Tongue (tissue), 3 donors: ENCODE data around the gene MAP2K4. TPM values are rescaled to one million over a fixed set of nuclear protein-coding genes. Genes with fewer than 3 reads are reported as not detected.
"Not testable (repeated sequence)": the region's sequence is repeated elsewhere in the genome, so short reads cannot be mapped to it uniquely, and the experiment has no call there.

Experiments used
- DNase-seq: peaks from one replicate; pipeline ENCODE4 v3.0.0-alpha.2; 2015
- small RNA-seq: library from RNA; depleted of rRNA; stranded (forward); fragments of <200 nt; gene quantifications from one replicate; pipeline ENCODE3, GENCODE V24; 2014; ENCODE audit warnings: low replicate concordance
- total RNA-seq: library from RNA; depleted of rRNA; stranded (reverse); fragments of >200 nt; gene quantifications from one replicate; pipeline ENCODE4 v1.2.3, GENCODE V29; 2014

The MAP2K4 gene
- total RNA-seq, 1 donor from 2014 or later: 36.7 TPM

DNA sequence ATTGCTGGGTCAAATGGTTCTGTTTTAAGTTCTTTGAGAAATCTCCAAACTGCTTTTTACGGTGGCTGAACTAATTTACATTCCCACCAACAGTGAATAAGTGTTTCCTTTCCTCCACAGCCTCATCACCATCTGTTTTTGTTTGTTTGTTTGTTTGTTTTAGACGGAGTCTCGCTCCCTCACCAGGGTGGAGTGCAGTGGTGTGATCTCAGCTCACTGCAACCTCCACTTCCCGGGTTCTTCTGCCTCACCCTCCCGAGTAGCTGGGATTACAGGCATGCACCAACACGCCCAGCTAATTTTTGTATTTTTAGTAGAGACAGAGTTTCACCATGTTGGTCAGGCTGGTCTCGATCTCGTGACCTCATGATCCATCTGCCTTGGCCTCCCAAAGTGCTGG, 141.5 kb downstream of the MAP2K4 start:
- DNase-seq: not testable (repeated sequence)

DNA sequence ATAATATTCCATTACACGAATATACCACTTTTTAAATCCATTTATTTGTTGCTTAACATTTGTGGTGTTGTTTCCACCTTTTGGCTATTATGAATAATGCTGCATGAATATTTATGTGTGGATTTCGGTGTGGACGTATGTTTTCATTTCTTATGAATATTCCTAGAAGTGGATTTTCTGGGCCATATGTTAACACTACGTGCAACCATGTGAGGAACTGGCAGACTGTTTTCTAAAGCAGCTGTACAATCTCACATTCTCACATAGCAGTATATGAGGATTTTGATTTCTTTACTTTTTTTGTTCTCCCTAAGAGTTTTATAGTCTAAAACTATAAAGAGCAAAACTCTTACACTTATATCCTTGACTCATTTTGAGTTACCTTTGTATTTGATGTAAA, 143.4 kb downstream of the MAP2K4 start:
- DNase-seq: no peak

DNA sequence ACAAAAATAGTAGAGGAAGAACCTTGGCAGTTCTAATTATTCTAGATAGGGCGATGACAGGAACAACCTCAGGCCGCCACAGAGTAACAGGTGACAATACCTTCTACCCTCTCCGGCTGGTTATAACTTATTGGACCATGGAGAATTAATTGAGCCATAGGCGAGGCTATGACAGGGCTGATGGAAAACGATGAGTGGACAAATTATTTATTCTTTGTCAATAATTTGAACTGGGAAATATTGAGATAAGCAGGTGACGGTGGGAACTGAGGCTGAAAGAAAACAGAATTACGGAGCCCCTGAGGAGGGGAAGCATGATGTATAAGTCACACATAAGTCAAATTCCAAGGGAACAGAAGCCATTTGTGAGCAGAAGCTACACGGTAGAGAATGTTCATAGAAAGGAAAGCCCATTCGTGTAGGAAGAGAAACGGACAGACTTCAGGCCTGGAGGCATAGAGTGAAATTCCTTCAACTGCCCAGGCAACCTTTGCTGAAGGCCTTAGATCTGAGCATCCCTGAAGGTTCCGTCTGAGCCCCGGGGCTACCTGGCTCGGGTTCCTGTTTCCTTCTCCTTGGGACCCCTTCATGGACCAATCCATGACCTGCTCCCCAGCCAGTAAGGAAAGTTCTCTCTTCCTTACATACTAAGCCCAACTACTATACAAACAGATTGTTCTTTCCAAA, 158.1 kb downstream of the MAP2K4 start:
- no peak for DNase-seq

DNA sequence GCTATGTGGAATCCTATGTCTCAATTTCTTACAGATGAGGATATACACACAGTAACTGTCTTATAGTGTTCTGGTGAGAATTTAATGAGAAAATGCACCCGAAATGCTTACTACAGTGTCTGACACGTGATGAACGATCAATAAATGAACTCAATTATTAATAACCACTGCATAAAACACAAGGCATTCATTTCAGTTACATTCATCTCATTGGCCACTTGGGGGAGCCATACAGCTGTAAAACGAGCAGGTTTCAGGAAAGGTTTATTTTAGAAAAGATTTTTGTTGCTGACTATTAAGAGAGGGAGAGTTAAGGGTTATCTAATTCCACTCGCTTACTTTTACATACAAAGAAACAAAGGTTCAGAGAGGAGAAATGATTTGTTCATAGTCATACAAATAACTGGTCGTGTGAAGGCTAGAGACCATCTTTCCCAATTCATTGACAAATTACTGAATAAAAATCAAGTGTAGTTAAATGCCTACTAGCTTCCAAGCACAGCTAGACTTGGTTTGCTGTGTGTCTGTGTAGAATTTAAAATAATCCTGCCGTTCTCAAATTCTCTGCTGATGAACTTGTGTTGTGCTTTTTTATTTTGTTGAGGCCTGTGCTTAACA, 160.1 kb downstream of the MAP2K4 start:
- peak; percentile 76 for DNase-seq

GRCh38 chr17:12187658-12188057, 167.0 kb downstream of the MAP2K4 start:
- DNase-seq: no peak

- no peak for DNase-seq
Measured at GRCh38 chr17:12193144-12193735, 172.6 kb downstream of the MAP2K4 start.

Small RNAs within 50 kb of the gene (small RNA-seq; reads per million reads assigned to genes)
- gene MIR744: 21.3 reads per million, percentile 95 among the genes with 10 or more reads in this experiment
- gene RNU11-2P: not detected

Other genes with a start within 250 kb of the MAP2K4 start
- 13.0 TPM for gene ZNF18, start 23.4 kb upstream of the MAP2K4 start, total RNA-seq